HG03280 (cell line): ENCODE results near the gene STRAP.
"Not testable (repeated sequence)": the region's sequence is repeated elsewhere in the genome, so short reads cannot be mapped to it uniquely, and the experiment has no call there.

Experiments
- ATAC-seq: cut with Tn5 transposase; IDR thresholded peaks from one replicate; pipeline ENCODE4 v1.9.1; 2021; ENCODE audit warnings: mild to moderate bottlenecking, moderate library complexity; ENCODE audit not compliant: unreplicated experiment

STRAP gene

GRCh38 chr12:15868186-15868585 lies 14.0 kb upstream of the STRAP start:
- no peak for ATAC-seq

DNA sequence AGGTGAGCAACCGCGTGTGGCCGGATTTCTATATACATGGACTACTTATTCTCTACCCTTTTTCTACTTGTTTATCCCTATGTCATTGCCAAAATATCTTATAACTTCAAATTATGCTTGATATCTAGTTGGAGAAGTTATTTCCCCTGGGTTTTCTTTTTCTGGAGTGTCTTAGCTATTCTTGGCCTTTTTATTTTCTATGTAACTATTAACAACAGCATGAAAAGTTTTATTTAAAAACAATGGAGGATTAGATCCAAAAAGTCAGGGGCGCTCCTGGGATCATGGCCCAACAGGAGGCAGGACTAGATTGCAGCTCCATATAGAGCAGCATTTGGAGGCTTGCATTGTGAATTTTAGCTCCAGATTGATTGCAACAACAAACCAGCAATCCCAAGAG lies 8.6 kb upstream of the STRAP start:
- ATAC-seq: no peak

GRCh38 chr12:15874556-15875145 lies 7.5 kb upstream of the STRAP start:
- not testable (repeated sequence) for ATAC-seq

- no peak for ATAC-seq
Observed at GRCh38 chr12:15875863-15876262, 6.3 kb upstream of the STRAP start.

GRCh38 chr12:15879413-15879812 lies 2.8 kb upstream of the STRAP start:
- no peak for ATAC-seq

- ATAC-seq: no peak
Observed at GRCh38 chr12:15880721-15881120, 1.5 kb upstream of the STRAP start.

DNA sequence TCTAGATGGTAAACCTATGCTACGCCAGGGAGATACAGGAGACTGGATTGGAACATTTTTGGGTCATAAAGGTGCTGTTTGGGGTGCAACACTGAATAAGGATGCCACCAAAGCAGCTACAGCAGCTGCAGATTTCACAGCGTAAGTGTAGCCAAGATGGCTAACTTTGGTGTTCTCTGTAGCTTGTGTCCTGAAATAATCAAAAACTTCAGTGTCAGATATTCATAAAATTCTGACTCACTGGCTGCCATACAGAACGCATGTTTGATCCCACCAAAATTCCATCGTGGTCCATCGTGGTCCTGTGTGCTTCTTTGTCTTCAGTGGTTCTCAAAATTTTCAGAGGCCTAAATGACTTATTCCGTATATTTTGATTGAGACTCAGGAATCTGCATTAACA lies 1.3 kb downstream of the STRAP start:
- no peak for ATAC-seq

DNA sequence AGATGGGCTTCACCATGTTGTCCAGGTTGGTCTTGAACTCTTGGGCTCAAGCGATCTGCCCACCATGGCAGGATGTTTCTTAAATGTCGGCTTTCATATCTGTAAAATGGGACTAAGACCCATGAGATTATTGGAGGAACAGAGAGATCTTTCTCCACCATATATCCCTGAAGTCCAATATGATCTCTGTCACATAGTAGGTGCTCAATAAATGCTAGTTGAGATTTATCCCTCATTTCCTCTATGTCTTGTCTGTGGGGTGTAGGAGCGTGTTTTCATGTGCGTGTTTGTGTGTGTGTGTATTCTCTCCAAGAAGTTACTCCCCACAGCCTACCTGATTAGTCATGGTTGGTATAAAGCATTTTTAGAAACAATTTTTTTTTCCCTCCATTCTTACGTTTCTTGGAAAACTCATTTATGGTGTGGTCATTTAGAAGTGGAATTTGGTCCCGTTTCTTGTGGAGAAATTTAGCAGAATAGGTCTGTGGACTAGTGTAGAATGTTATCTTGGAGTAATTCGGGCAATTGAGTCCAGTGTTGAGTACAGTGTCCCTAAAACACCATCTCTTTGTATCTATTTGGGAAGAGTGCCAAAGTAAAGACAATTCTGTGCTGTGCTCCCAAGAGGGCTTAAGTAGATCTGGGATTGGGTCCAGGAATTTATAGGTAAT lies 4.3 kb downstream of the STRAP start:
- no peak for ATAC-seq

DNA sequence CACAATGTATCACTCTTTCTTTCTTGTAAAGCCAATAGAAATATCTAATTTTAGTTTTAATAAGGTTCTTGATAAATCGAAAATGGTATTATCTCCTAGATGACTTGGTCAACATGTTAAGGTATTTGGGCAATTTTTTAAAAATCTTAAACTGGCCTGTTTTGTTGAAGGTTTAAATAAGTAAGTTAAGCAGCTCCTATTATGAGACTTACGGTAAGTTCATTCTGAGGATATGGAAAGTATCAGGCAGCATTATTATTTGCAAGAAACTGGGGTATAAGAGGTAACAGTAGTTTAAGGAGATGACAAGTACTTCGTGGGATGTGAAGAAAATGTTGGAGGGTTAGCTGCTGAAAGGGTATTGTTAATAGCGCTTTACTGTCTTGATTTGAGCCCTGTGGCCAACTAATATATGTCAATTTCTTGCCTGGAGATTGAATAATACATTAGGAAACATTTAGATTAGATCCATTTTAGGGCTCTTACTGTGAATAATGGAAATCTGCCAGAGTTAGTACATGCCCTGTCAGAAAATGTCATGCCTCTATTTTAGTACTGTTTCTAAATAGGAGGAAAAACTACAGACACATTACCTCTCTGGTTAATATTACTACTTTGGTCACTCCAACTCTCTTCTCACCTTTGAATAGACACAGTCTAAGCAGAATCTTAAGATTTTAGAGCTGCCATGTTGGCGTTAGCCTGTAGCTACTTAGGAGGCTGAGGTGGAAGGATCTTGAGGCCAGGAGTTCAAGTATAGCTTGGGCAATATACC lies 5.0 kb downstream of the STRAP start:
- ATAC-seq: no peak

- no peak for ATAC-seq
Observed at GRCh38 chr12:15892645-15893259, 10.6 kb downstream of the STRAP start.

- ATAC-seq: no peak
Observed at GRCh38 chr12:15893260-15893659, 11.1 kb downstream of the STRAP start.

DNA sequence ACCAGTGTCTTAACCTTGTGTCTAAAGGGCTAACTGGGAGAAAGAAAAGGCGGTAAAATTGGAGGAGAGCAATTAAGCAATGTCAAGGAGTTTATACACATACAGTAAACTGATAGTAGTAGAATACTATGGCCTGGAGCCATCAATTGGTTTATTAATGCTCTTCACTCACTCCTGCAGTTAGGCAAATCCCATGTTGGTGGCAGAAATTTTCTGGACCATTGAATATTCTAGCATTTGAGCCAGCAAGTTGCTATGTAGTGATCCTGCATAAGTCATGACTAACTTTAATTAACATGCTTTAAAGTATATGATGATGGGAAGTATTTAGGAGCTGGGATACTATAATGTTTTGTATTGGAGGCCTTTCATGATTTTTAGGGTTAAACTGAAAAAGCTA lies 14.7 kb downstream of the STRAP start:
- no peak for ATAC-seq

- no peak for ATAC-seq
Observed at GRCh38 chr12:15897433-15897832, 15.2 kb downstream of the STRAP start.

GRCh38 chr12:15899282-15899870 lies 17.2 kb downstream of the STRAP start:
- ATAC-seq: no peak

DNA sequence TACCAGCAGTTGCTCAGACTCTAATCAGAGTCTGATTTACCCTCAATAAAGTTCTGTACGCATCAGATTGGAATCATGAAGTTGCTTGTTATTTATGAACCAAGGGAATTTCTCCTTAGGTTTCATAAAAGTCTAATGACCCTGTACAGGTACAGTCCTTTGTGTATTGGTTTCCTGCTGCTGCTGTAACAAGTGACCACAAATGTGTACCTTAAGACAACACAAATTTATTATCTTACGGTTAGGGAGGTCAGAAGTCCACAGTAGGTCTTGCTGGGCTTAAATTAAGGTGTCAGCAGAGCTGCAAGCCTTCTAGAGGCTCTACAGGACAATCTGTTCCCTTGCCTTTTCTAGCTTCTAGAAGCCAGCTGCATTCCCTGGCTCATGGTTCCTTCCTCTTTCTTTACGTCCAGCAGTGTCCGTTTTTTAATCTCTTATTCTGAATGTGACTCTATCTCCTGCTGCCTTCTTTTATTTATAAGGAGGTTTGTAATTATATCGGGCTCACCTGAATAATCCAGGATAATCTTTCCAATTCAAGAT lies 22.3 kb downstream of the STRAP start:
- ATAC-seq: no peak

- no peak for ATAC-seq
Observed at GRCh38 chr12:15910468-15910863, 28.3 kb downstream of the STRAP start.

GRCh38 chr12:15910864-15911721 lies 28.9 kb downstream of the STRAP start, which contains the start of gene DERA:
DERA (plus strand) TSS chr12:15911332; CDS start chr12:15911384, 52 bp downstream.
- peak; percentile 89 for ATAC-seq

DNA sequence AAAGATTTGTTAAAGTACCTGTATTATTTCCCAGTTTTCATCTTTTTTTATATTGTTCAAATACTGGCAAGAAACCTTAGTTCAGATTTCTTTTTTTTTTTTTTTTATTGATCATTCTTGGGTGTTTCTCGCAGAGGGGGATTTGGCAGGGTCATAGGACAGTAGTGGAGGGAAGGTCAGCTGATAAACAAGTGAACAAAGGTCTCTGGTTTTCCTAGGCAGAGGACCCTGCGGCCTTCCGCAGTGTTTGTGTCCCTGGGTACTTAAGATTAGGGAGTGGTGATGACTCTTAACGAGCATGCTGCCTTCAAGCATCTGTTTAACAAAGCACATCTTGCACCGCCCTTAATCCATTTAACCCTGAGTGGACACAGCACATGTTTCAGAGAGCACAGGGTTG lies 29.7 kb downstream of the STRAP start:
- ATAC-seq: not testable (repeated sequence)

DNA sequence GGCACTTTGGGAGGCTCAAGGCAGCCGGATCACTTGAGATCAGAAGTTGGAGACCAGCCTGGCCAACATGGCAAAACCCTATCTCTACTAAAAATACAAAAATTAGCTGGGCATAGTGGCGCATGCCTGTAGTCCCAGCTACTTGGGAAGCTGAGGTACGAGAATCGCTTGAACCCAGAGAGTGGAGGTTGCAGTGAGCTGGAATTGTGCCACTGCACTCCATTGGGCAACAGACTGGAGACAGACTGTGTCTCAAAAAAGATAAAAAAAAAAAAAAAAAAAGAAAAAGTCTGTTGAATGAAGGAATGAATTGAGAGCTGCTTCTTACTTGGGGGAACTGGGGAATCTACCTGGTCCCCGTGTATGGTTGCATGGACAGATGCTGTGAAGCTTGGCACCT lies 31.9 kb downstream of the STRAP start:
- not testable (repeated sequence) for ATAC-seq

- no peak for ATAC-seq
Observed at GRCh38 chr12:15918066-15918465, 35.9 kb downstream of the STRAP start.
